Thymus (tissue), 11 donors: Measurements from ENCODE around the gene CCDC80. TPM values are rescaled to one million over a fixed set of nuclear protein-coding genes. Genes with fewer than 3 reads are reported as not detected.

Source experiments
- DNase-seq, 9 donors: peaks; one replicate each; pipeline ENCODE4 v3.0.0-alpha.2; 2013; ENCODE audit warnings: low spot score in 9 of 9, low read depth in 6 of 9, missing footprints in 1 of 9
- H3K27ac ChIP-seq, 2 donors: one replicate each; pipeline ENCODE4 v1.5.1; 2013; ENCODE audit warnings: control low read depth in 1 of 2, low read depth in 1 of 2, low read length in 1 of 2, mild to moderate bottlenecking in 1 of 2, moderate library complexity in 1 of 2
- H3K27me3 ChIP-seq, 2 donors: one replicate each; pipeline ENCODE4 v1.5.1; 2013; ENCODE audit warnings: low read length in 1 of 2; ENCODE audit not compliant: control insufficient read depth in 2 of 2, insufficient read depth in 1 of 2
- H3K36me3 ChIP-seq, 2 donors: one replicate each; pipeline ENCODE4 v1.5.1; 2013; ENCODE audit warnings: low read length in 1 of 2, mild to moderate bottlenecking in 1 of 2, moderate library complexity in 1 of 2; ENCODE audit not compliant: control insufficient read depth in 2 of 2, insufficient read depth in 2 of 2
- H3K4me1 ChIP-seq, 2 donors: one replicate each; pipeline ENCODE4 v1.5.1; 2013; ENCODE audit warnings: low read length in 2 of 2; ENCODE audit not compliant: control insufficient read depth in 2 of 2, insufficient read depth in 2 of 2
- H3K4me3 ChIP-seq, 2 donors: one replicate each; pipeline ENCODE4 v1.5.1; 2013; ENCODE audit warnings: low read length in 2 of 2, control low read depth in 1 of 2, mild to moderate bottlenecking in 1 of 2
- H3K9me3 ChIP-seq, 2 donors: one replicate each; pipeline ENCODE4 v1.5.1; 2013; ENCODE audit warnings: low read length in 1 of 2, mild to moderate bottlenecking in 1 of 2; ENCODE audit not compliant: control insufficient read depth in 2 of 2, insufficient read depth in 1 of 2
- WGBS: extraction: QIAGEN DNeasy Blood & Tissue Kit; methylation state at CpG from one replicate; pipeline ENCODE4 v1.1.7; 2013; 5-methylcytosine and 5-hydroxymethylcytosine counted together
- polyA plus RNA-seq: library from polyadenylated mRNA; stranded (reverse); fragments of 200-250 nt; gene quantifications from one replicate; pipeline ENCODE4 v1.2.3, GENCODE V29; 2013
- total RNA-seq: library from RNA; stranded (reverse); fragments of 120-200 nt; gene quantifications from one replicate; pipeline ENCODE4 v1.2.4, GENCODE V29; 2013
- donor health status: healthy.

CCDC80 gene
- total and polyA plus RNA-seq, 2 donors = 10.6 to 13.6 TPM

DNA sequence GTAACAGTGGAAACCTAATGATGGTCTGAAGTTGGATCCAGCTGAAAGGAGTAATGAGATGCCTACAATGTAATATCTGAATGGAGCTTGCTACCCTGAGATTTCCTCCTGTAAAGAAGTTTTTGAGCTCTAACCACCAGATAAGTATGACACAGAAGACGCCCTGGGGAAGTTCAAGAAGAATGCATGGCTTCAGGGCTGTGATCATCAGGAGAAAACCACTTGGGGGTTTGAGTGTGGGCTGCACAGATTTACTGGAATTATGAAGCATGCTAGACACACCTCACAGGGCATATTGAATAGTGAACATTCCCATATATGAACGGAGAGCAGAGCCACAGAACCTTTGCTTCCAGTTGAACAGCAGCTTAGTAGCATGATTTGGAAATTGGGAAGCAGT is 10.6 kb upstream of the CCDC80 start:
- Histone ChIP-seq H3K4me1 (no peaks in the 10 kb centered on the region), H3K4me3 (no peak overlapping the region), H3K9me3 (no peaks in the 10 kb centered on the region), H3K36me3 (no peaks in the 10 kb centered on the region), H3K27me3 (no peaks in the 10 kb centered on the region), H3K27ac (no peak overlapping the region)
- no peak for DNase-seq
- WGBS = 95% methylated on average over 2 of the region's 2 CpGs

DNA sequence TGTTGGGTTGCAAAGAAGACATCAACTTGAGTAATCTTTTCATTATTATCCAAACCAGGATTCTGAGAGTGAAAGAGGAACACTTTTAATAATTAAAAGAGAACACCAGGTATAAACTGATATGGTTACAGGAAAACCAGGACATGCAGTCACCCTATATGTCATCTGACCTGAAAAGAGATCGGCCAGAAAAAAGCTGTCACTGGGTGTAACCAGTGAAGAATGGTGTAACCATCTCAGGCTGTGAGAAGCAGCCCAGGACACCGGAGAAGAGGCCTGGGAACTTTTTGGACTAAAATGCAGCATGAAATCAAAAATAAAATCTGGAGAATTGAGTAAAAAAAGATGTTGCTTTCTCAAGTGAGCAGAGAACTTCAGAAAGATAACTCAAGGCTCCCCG is 10.1 kb upstream of the CCDC80 start:
- Histone ChIP-seq H3K9me3 (no peaks in the 10 kb centered on the region), H3K36me3 (no peaks in the 10 kb centered on the region), H3K4me1 (no peaks in the 10 kb centered on the region), H3K4me3 (no peak overlapping the region), H3K27me3 (no peaks in the 10 kb centered on the region), H3K27ac (no peak overlapping the region)
- WGBS = 92% methylated on average over 3 of the region's 3 CpGs
- no peak for DNase-seq

DNA sequence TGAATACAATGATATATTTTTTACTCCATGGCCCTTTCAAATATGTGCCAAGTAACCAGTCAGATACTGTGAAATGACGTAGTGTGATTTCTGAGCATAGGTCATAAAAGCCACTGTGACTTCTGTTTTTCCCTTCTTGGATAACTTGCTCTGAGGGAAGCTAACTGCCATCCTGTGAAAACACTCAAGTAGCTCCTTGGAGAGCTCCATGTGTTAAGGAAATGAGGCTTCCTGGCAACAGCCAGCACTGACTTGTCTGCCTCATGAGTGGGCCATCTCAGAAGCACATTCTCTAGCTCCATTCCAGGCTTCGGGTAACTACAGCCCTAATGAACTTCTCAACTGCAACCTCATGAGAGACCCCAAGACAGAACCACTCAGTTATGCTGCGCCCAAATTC is 9.5 kb upstream of the CCDC80 start:
- no peak for DNase-seq

DNA sequence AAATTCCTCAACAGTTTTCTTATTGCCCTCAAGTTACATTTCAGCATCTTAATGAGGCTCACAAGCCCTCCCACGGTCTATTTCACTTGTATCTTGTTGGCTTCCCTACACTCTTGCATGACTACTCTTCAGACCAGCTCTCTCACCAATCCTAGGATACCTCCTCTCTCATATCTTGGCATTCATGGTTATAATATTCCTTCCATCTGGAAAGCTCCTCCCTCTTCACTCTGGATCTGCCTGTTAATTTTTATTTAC is 8.5 kb upstream of the CCDC80 start:
- WGBS = 95% methylated on average over 1 of the region's 1 CpG
- no peak for DNase-seq
- no peaks in the 10 kb centered on the region for H3K4me1 ChIP-seq

More for the DNA sequence above, 9.5 kb upstream of the CCDC80 start:
- no peaks in the 10 kb centered on the region for H3K27me3 ChIP-seq
- H3K4me1 ChIP-seq = no peaks in the 10 kb centered on the region
- no peaks in the 10 kb centered on the region for H3K9me3 ChIP-seq
- H3K27ac ChIP-seq = no peak overlapping the region
- 95% methylated on average over 3 of the region's 3 CpGs for WGBS
- no peaks in the 10 kb centered on the region for H3K36me3 ChIP-seq
- no peak overlapping the region for H3K4me3 ChIP-seq

DNA sequence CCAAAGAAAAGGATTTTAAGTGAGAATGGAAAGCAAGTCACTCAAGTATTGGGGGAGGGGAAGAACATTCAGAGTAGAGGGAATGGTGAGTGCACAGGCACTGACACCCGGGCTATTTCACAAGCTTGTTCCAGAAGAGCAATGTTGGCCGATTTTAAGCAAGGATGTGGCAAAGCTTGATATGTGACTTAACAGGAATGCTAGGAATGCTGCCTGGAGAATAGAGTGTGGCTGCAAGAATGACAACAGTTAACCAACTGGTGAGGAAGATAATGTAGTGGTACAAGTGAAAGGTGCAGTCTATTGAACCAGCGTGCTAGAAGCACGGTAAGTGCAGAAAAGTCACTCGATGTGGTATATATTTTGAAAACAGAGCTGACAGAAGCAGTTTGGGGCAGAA is 6.2 kb upstream of the CCDC80 start:
- Histone ChIP-seq H3K27me3 (no peaks in the 10 kb centered on the region), H3K27ac (no peak overlapping the region), H3K9me3 (no peaks in the 10 kb centered on the region), H3K4me3 (no peak overlapping the region), H3K36me3 (no peaks in the 10 kb centered on the region), H3K4me1 (no peaks in the 10 kb centered on the region)
- 94% methylated on average over 5 of the region's 5 CpGs for WGBS
- DNase-seq = no peak

More for the DNA sequence above, 8.5 kb upstream of the CCDC80 start:
- H3K27ac ChIP-seq = no peak overlapping the region
- H3K27me3 ChIP-seq = no peaks in the 10 kb centered on the region
- H3K9me3 ChIP-seq = no peaks in the 10 kb centered on the region
- no peaks in the 10 kb centered on the region for H3K36me3 ChIP-seq
- H3K4me3 ChIP-seq = no peak overlapping the region

DNA sequence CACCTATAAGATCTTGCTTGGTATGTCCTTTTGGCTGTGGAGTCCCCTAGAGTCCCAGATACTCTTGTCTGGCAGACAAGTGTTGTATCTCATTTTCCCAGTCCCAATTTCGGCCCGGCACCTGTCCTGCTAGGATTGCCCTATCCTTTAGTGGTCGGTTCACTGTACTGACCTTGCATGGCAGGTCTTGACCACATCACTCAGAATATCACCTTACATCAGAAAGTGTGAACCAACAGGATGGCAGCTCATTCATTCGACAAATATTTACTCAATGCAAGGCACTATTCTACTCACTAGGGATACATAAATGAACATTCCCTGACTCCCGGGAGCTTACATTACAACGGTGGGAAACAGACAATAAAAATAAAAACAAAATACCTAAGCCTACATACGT is 5.7 kb upstream of the CCDC80 start:
- DNase-seq = no peak
- 95% methylated on average over 7 of the region's 7 CpGs for WGBS
- H3K9me3 ChIP-seq = no peaks in the 10 kb centered on the region
- H3K4me3 ChIP-seq = no peak overlapping the region
- no peaks in the 10 kb centered on the region for H3K4me1 ChIP-seq
- no peaks in the 10 kb centered on the region for H3K36me3 ChIP-seq
- H3K27ac ChIP-seq = no peak overlapping the region
- no peaks in the 10 kb centered on the region for H3K27me3 ChIP-seq

DNA sequence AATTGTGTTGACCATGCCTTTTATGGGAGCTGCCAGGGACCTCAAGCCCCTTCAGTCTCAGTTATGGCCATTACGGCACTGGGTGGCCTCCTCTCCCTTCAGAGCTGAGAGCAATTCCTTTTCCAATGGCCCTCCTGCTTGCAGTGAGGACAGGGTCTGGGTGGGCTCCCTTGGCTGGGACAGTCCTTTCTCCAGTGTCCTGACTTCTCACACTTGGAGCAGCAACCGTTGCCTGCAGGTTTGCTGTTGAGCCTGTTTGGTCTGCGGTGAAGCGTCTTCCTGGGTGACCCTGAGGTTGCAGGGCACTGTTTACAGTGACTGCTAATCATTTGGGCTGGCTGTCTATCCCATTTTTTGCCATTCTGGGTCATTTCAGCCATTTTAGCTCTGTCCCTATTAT is 3.5 kb upstream of the CCDC80 start:
- Histone ChIP-seq H3K4me3 (no peak overlapping the region), H3K36me3 (no peaks in the 10 kb centered on the region), H3K9me3 (no peaks in the 10 kb centered on the region), H3K27ac (no peak overlapping the region), H3K27me3 (peaks cover 0 to 2% of the 10 kb centered on the region in 2 donors), H3K4me1 (peaks cover 0 to 3% of the 10 kb centered on the region in 2 donors)
- WGBS = 96% methylated on average over 4 of the region's 4 CpGs
- no peak for DNase-seq

DNA sequence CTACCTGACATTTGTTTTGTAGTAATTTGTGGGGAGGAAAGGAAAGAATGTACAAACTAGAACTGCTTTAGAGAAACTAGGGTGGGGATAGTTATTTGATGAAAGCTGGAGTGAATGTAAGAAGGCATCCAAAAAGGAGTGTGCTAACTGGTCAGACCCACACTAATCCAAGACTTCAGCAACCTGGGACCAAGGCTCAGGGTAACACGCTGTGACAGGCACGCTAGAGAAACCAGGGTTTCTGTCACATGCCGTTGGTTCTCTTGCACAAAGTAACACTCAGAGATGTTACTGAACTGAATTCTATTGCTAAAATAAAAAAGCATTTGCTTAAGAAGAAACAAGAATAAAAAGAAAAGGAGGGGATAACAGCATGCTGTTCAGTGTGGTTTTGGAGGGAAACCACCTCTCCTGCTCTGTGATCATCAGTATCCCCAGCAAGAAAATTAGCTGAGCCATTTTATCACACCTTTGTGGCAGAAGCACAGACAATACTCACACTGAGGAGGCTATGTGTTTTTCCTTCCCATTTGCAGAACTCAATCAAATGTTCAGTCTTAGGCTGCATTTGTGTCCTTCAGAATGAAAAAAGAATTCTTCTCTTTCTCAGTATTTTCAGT is 2.8 kb upstream of the CCDC80 start:
- H3K4me3 ChIP-seq = no peak overlapping the region
- H3K36me3 ChIP-seq = no peaks in the 10 kb centered on the region
- H3K27me3 ChIP-seq = peaks cover 0 to 2% of the 10 kb centered on the region in 2 donors
- no peak overlapping the region for H3K27ac ChIP-seq
- no peaks in the 10 kb centered on the region for H3K9me3 ChIP-seq
- DNase-seq = no peak
- WGBS = 91% methylated on average over 3 of the region's 3 CpGs
- H3K4me1 ChIP-seq = peaks cover 0 to 3% of the 10 kb centered on the region in 2 donors

DNA sequence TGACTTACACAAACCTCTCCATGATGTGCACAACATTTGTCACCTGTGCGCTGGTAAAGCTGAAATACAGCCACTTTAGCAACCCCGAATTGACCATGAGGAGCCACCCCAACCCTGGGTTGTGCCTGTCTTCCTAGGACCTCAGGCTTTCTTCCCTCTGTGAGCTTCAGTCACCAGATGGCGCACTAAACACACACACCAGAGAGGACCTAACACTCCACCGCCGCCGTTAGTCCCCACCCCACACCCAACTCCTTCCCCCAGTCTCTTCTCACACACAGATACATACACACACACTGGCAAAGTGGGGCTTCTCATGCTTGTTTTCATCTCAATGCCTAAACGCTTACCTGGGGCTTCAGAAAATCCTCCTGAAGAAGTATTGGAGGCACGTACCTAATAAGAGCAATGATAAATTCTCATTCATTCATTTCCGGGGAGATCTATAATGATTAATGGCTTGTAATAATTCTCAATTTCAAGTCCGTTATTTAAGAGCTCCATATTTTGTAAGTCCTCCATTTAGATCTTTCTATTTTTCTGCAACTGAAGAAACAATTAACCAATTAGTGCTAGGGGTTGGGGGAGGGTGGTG is 2.1 kb upstream of the CCDC80 start:
- no peak overlapping the region for H3K27ac ChIP-seq
- H3K27me3 ChIP-seq = peaks cover 0 to 2% of the 10 kb centered on the region in 2 donors
- peak; percentile 45 to 91 (median 73) for DNase-seq
- H3K9me3 ChIP-seq = no peaks in the 10 kb centered on the region
- 14% methylated on average over 10 of the region's 10 CpGs for WGBS
- peaks cover 0 to 3% of the 10 kb centered on the region in 2 donors for H3K4me1 ChIP-seq
- H3K36me3 ChIP-seq = no peaks in the 10 kb centered on the region
- H3K4me3 ChIP-seq = no peak overlapping the region
